NCI-H2196 treated with DMSO at 0.1 percent for 48 hours (cell line): ENCODE data around the gene DYSF.

Experiments used
- DNase-seq: peaks from one replicate; lab custom pipeline; 2025; ENCODE audit not compliant: unreplicated experiment; lab: John Stamatoyannopoulos, UW

DYSF gene

DNA sequence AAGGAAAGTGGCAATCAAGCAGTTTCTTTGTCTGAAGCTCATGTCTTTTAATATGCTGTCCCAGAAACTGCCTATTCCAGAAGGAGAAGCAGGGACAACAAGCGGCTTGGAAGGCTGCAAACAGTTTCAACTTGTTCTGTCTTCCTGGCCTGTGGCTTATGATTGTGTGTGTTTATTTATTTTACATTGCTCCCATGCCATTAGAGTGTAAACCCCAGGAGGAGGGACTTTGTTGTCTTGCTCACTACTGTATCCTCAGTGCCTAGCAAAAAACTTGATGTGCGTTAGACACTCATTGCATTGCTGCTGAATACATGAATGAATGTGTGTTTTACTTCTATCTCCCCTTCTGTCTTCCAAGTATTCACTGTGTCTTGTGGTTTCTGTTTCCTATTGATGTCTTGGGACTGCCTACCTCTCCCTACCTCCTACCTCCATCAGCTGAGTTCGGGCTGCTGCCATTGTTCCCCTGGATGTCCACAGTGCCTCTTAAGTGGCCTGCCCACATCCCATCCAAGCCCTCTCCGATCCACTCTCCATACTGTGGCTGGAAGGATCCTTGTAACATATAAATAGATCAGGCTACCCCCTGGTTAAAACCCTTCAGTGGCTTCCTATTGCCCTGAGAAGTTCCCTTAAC, 261.4 kb downstream of the DYSF start:
- DNase-seq, result no peak

DNA sequence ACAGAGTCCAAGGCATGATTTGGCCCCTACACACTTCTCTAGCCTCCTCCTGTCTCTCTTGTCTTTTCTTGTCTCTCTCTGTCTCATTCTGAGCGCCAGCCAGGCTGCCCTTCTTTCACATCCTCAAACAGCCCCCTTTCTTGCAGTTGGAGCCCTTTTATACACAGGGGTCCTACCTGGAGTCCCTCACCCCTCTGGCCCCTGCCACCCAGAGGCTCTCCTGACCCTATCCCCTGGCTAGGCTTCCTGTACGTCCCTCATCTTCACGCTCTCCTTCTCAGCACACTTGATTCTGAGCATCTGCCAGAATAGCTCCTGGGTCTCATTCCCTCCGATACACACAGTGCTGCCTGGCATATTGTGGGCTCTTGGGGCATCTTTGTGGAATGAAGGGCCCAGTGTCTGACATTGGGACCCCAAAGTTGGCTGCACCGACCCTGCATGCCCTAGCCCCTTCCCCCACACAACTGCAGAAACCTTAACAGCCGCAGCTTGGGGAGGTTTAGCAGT, 261.9 kb downstream of the DYSF start:
- DNase-seq, result no peak

DNA sequence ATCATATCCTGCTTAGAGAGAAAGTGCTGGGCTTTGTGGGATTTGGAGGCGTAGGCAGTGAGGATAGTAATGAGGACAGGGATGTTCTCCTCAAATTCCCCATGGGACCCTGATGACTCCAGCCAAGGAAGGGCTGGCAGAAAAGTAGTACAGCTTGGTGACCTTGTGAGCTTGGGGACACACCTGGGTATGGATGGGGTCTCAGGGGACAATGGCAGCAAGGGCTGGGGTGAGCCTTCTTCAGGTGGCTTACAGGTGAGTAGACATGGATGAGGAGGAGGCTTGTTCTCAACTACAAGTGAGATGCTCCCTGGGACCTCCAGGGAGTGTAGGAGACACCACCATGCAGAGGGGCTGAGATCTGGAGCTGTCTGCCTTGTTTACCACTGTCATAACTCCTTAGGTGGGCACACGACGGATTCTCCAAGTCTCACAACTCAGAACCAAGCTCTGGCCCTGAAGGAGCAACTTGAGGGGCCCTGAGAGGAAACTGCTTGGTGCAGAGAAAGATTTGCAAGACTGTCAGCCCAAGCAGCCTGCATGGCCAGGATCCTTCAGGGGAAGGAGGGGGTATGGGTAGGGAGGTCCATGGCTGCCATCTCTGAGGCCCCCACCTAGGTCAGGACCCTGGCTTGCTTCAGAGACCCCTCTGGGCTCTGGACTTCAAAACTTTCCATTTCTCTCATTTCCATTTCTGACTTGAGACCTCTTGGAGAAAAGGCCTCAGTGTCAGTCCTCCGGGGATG, 262.8 kb downstream of the DYSF start:
- DNase-seq, result no peak

- DNase-seq, result no peak
Measured at GRCh38 chr2:71716697-71717624, 263.6 kb downstream of the DYSF start.

DNA sequence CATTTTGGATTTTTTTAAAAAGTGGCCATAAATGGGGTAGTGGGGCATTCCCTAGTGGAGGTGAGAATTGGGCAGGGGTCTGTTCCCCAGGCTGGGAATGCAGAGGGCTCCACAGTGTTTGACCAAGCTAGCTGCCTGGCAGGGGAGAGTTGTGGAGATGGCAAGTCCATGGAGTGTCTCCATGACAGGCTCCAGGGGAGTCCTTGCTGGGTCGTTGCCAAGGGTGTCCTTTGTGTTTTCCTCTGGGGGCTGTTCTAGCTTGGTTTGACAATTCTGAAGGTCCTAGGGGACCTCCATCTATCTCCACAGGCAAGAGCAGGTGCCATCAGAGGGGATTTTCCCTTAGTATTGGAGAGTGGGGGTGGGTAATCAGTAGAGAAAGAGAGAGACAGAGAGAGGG, 265.3 kb downstream of the DYSF start:
- DNase-seq, result no peak

DNA sequence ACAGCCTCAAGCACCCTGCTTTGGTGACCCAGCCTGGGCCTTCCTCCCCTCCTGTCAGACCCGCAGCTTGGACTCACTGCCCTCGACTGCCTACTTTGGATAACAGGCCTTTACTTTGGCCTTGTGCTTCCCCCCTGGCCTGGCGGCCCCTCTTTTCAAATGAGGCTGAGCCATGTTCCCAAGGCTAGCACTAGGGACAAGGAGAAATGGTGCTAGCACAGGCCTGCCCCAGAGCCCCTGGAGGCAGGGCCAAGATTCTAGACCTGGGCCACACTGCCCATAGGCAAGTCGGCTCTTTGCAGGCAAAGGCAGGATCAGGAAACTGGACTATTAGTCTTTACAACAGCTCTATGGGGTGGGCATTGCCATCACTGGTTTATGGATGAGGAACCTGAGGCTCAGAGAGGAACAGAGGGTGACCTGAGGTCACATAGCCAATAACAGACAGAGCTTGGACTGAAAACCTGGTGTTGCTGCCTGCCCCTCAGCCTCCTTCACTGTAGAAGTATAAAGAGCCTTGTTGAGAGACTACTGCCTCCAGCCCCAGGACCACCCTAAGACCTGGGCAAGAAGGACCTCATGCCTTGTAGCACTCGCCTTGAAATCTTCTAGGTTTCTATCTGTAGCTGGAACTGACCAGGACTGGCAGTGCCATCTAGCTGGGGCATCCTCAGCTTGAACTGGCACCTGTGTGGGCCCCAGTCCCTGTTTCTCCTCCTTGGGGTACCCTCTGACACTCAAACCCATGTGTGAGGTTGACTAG, 266.3 kb downstream of the DYSF start:
- DNase-seq, result no peak

DNA sequence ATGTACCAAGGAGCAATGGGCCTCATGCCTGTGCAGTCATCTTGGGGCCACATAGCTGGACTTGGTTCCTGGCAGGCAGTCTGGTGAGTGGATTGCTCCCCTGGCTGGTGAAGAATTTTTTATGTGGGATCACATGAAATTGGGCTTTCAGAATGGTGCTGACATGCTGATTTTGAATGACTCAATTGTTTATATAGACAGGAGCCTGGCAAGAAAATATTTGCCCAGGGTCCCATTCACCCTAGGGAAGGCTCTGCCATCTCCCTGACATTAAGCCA, 266.9 kb downstream of the DYSF start:
- DNase-seq, result no peak

GRCh38 chr2:71720596-71721361, 267.4 kb downstream of the DYSF start:
- no peak for DNase-seq

GRCh38 chr2:71721362-71721665, 268.0 kb downstream of the DYSF start:
- no peak for DNase-seq

DNA sequence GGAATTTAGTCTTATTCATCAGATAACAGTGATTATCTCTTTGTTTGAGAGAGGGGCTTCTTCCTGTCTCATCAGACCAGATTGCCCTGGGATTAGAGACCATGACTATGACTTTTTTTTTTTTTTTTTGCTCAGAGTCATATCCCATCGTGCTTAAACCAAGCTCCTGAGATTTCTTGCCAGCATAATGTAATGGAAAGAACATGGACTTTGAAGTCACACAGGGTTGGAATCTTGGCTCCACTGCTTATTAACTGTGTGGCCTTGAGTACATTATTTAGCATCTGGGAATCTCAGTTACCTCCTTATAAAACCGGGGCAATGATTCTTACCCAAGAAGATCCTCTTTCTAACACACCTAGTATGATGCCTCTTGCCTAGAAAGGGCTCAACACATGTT, 268.3 kb downstream of the DYSF start:
- no peak for DNase-seq

DNA sequence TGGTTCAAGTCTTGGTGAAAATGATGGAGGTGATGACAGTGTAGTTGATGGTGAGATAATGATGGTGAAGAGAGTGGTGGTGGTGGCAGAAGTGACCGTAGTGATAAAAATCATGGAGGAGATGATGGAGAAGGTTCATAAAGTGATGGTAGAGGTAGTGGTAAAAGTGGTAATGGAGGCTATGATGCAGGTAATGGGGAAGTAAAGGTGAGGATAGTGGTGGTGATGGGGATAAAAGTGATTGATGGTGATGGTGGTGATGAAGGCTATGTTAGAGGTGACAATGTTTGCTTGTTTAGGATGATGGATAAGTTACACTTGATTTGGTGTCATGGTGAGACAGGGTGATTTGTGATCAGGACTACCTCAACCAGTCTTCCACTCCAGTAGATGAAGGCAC, 268.9 kb downstream of the DYSF start:
- no peak for DNase-seq

DNA sequence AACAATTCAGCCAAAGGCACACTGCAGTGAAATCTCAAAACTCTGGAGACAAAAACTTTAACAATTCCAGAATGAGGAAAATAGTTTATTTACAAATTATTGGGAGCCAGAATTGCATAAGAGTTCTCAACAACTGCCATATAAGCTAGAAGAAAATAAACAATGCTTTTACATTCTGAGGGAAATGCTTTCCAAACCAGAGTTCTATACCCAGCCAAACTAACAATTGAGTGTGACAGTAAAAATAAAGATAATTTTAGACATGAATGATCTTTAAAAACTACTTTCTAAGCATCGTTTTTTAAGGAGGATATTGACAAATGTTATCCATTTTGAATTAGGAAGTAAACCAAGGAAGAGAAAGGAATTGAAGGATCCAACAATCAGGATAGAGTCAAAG, 271.4 kb downstream of the DYSF start:
- no peak for DNase-seq

- DNase-seq, result no peak
Measured at GRCh38 chr2:71725836-71726235, 272.5 kb downstream of the DYSF start.

- DNase-seq, result no peak
Measured at GRCh38 chr2:71727562-71727961, 274.2 kb downstream of the DYSF start.

DNA sequence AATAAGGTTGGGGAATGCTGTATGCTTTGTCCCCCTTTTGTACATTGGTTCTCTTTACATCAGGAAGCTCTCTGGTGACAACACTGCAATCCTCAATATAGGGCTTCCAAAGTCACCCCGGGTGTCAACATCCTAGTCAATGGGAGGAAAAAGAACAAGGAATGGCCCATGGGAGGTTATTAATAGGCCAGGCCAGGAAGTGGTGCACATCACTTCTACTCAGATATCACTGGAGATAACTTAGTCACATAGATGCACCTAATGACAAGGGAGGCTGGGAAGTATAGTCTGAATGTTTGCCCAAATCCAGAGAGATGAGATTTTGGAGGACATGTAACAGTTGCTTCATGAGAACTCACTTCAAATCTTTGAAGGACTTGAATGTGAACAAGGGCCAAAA, 274.7 kb downstream of the DYSF start:
- DNase-seq, result no peak

GRCh38 chr2:71730785-71731383, 277.5 kb downstream of the DYSF start:
- DNase-seq, result no peak

GRCh38 chr2:71734620-71735019, 281.3 kb downstream of the DYSF start:
- no peak for DNase-seq

DNA sequence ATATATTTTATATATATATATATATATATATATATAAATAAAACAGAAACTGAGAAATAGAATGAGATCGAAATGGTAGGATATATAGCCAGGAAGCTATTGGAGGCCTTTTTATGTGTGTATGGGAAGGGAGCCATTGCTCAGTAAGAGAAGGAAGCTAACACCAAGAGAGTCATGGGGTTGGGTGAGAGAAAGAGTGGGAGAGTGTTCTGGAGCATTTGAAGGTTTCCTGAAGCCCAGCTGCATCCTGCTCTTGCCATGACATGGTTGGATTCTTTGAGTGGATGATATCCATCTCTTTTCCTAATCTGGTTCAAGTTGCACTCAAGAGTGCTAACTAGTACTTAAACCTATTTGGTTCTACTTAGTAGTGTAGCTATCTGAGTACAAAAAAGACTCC, 282.3 kb downstream of the DYSF start:
- no peak for DNase-seq
